HG02840 (cell line): ENCODE results near the gene ALKBH6.
"Not testable (repeated sequence)": the region's sequence is repeated elsewhere in the genome, so short reads cannot be mapped to it uniquely, and the experiment has no call there.

Experiments
- ATAC-seq: cut with Tn5 transposase; IDR thresholded peaks from one replicate; pipeline ENCODE4 v1.9.1; 2021; ENCODE audit warnings: mild to moderate bottlenecking, moderate library complexity, moderate number of reproducible peaks; ENCODE audit not compliant: unreplicated experiment, low FRiP score

Gene ALKBH6

DNA sequence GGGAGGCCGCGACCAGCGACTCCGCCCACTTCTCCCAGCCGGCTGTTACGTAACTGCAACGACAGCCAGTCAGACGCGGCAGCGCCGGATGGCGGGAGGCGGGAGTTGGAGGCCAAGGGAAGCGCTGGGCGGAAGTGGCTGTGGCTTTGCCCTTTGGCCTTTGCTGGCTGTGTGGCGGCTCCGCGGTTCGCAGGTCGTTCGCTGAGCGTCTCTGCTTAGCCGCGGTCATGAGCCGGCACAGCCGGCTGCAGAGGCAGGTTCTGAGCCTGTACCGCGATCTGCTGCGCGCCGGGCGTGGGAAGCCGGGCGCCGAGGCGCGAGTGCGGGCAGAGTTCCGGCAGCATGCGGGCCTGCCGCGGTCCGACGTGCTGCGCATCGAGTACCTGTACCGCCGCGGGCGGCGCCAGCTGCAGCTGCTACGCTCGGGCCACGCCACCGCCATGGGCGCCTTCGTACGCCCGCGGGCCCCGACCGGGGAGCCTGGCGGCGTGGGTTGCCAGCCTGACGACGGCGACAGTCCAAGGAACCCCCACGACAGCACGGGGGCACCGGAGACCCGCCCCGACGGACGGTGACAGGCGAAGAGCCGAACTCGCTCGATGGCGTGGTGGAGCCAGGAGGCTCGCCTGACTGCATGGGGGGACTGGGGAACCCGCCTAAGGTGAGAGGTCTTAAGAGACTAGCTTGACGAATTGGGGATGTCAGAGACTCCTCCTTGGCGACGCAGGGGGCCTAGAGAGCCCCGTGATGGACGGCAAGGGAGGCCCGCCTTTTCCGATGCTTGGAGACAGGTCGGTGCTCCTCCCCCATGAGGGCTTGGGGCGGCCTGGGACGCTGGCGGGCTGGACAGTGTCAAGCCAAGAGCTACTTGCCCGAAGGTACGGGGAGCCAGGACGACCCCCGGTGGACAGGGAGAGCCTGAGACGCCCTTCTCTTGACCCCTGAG is 18.7 kb downstream of the ALKBH6 start, which contains the start of gene SDHAF1:
SDHAF1 (plus strand) TSS at position 141 of the 946 bp plus-strand sequence; CDS start at position 228, 87 bp downstream.
- ATAC-seq: peak; percentile 76

- no peak for ATAC-seq
These were observed 20.0 kb downstream of the ALKBH6 start for GRCh38 chr19:35993923-35994598.

DNA sequence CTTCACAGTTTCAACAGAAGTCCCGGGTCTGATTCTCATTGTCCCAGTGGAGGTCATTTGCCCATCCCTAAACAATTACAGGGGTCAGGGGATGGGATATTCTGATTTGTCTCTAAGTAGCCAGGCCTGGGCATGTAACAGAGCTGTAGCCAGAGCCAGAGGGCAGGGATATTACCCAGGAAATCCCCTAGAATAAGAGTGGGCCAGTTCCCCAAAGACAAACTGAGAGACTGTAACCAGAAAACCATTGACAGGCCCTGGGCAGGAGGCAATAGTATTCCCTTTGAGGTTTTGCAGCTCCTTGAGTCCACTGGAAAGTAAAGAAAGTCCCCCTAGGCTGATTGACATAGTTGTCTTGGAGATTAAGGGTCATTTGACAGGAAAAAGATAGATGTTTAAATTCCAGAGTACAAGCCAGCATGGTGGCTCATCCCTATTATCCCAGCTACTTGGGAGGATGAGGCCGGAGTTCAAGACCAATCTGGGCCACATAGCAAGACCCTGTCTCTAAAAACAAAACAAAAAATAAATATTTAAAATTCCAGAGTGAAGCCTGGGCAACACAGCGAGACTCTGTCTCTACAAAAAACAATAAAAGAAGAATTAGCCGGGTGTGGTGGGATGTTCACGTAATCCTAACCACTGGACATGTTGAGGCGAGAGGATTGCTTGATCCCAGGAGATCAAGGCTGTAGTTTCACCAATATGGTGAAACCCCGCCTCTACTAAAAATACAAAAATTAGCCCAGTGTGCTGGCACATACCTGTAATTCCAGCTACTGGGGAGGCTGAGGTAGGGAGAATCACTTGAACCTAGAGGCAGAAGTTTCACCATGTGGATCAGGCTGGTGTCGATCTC is 20.9 kb downstream of the ALKBH6 start:
- no peak for ATAC-seq

DNA sequence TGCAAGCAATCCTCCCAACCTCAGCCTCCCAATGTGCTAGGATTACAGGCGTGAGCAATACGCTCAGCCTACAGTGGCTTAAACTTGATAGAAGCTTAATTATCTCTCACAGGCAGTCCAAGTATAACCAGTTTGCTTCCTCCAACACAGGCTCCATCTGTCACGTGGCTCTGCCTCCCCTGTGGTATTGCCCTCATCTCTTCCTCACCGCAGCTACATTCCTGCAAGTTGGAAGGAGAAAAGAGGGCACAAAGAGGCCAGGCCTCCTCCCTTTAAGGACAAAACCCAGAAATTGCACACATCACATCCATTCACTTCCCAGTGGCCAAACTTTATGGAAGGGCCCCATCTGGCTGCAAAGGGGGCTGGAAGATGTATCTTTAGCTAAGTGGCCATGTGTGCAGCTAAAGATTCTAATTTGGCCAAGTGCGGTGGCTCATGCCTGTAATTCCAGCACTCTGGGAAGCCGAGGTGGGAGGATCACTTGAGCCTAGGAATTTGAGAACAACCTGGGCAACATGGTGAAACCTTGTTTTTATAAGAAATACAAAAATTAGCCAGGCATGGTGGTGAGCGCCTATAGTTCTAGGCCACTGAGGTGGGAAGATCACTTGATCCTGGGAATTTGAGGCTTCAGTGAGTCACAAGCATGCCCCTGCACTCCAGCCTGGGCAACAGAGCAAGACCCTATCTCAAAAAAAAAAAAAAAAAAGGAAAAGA is 22.1 kb downstream of the ALKBH6 start:
- no peak for ATAC-seq

- no peak for ATAC-seq
These were observed 23.0 kb downstream of the ALKBH6 start for GRCh38 chr19:35990771-35991730.

- no peak for ATAC-seq
These were observed 23.9 kb downstream of the ALKBH6 start for GRCh38 chr19:35990156-35990555.

GRCh38 chr19:35988824-35989223 is 25.2 kb downstream of the ALKBH6 start:
- ATAC-seq: no peak

DNA sequence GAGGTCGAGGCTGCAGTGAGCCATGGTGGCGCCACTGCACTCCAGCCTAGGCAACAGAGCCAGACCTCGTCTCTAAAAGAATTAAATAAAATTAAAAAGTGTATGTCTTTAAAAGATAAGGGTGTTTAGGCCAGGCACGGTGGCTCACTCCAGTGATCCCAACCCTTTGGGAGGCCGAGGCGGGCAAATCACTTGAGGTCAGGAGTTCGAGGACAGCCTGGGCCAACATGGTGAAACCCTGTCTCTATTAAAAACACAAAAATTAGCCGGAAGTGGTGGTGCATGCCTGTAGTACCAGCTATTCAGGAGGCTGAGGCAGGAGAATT is 26.5 kb downstream of the ALKBH6 start:
- ATAC-seq: no peak

- ATAC-seq: no peak
These were observed 27.1 kb downstream of the ALKBH6 start for GRCh38 chr19:35986664-35987570.

- no peak for ATAC-seq
These were observed 27.9 kb downstream of the ALKBH6 start for GRCh38 chr19:35986111-35986510.

- no peak for ATAC-seq
These were observed 30.8 kb downstream of the ALKBH6 start for GRCh38 chr19:35983177-35983576.

DNA sequence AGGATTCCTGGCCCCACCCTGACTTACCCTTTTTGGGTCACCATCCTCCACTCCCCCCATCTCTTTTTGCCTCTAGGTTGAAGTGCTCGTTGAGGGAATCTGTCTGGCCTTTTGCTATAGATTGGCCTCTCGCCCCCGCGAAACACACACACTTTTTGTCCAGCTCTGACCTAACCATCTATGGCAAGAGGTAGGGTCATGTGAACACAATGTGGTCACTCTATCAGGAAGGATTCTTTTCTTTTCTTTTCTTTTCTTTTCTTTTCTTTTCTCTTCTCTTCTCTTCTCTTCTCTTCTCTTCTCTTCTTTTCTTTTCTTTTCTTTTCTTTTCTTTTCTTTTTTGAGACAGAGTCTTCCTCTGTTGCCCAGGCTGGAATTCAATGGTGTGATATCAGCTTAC is 33.0 kb downstream of the ALKBH6 start:
- ATAC-seq: not testable (repeated sequence)

DNA sequence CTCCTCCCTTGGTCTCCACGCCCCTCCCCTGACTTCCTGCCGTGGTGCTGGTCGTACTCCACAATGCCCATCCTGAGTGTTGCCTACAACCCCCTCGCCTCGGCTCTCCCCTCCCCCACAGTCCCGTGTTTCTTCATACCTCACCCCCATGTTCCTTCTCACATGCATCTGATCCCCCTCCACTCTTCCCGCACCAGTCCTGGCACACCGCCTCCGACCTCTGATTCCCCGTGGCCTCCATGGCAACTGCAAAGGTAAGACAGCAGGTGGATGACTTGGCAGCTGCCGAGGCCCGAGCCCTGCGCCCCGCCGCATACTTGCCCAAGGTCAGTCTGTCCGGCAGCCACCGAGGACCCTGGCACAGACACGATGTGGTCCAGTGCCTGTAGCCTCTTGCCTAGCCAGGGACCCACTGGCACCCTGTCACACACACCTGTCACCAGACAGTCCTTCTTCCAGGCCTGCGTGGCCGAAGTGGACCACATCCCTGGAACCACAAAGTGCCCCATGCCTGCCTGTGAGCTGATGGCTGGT is 35.1 kb downstream of the ALKBH6 start:
- no peak for ATAC-seq

GRCh38 chr19:35978271-35978670 is 35.7 kb downstream of the ALKBH6 start:
- no peak for ATAC-seq

- no peak for ATAC-seq
These were observed 36.4 kb downstream of the ALKBH6 start for GRCh38 chr19:35977446-35978222.

GRCh38 chr19:35975608-35976214 is 38.3 kb downstream of the ALKBH6 start:
- ATAC-seq: no peak

- ATAC-seq: no peak
These were observed 40.5 kb downstream of the ALKBH6 start for GRCh38 chr19:35973487-35973886.
